Mucosa of gallbladder (tissue), 1 donor: Measurements from ENCODE around the gene RASL10B. TPM values are rescaled to one million over a fixed set of nuclear protein-coding genes. Genes with fewer than 3 reads are reported as not detected.

Experiments used
- total RNA-seq: library from RNA; stranded (reverse); gene quantifications from one replicate; pipeline ENCODE4 v1.2.1, GENCODE V29; 2021
- donor health status: DM: no; HTN: no; CAD: no.

The RASL10B gene
- total RNA-seq, 1 donor from 2014 or later = 7.9 TPM

Other genes with a start within 250 kb of the RASL10B start
- 3.3 TPM for gene SLFN12L, start 194.0 kb upstream of the RASL10B start, total RNA-seq
- not detected for gene SLFN14, start 170.8 kb upstream of the RASL10B start, total RNA-seq
- gene PEX12, start 153.1 kb upstream of the RASL10B start, total RNA-seq = 7.5 TPM
- 162 TPM for gene AP2B1, start 144.3 kb upstream of the RASL10B start, total RNA-seq
- gene GAS2L2, start 21.6 kb downstream of the RASL10B start, total RNA-seq = not detected
- not detected for gene C17orf50, start 29.2 kb downstream of the RASL10B start, total RNA-seq
- gene MMP28, start 64.0 kb downstream of the RASL10B start, total RNA-seq = 32.8 TPM
- 130 TPM for gene TAF15, start 77.8 kb downstream of the RASL10B start, total RNA-seq
- gene HEATR9, start 137.3 kb downstream of the RASL10B start, total RNA-seq = 0.09 TPM
- 14.9 TPM for gene CCL5, start 148.7 kb downstream of the RASL10B start, total RNA-seq
- 0.75 TPM for gene RDM1, start 199.1 kb downstream of the RASL10B start, total RNA-seq
- not detected for gene LYZL6, start 212.1 kb downstream of the RASL10B start, total RNA-seq
- gene CCL16, start 249.9 kb downstream of the RASL10B start, total RNA-seq = 0.35 TPM